HepG2 (cell line): ENCODE results near the gene DDX19B. TPM values are rescaled to one million over a fixed set of nuclear protein-coding genes. Genes with fewer than 3 reads are reported as not detected.
A peak's percentile ranks its signal among the peaks of the same experiment; 100 is the strongest.

Experiments used
- FOXK1 ChIP-seq: sonication (generic); formaldehyde crosslinking; IDR thresholded peaks from 2 replicates; pipeline ENCODE4 v1.4.0; 2020; ENCODE audit warnings: low read depth, missing genetic modification reagents, borderline replicate concordance
- GABPB1 ChIP-seq: IDR thresholded peaks from 2 replicates; pipeline ENCODE4 v1.6.1; 2016; ENCODE audit warnings: mild to moderate bottlenecking, missing genetic modification reagents, moderate library complexity, missing compliant biosample characterization
- JUNB ChIP-seq: sonication (generic); formaldehyde crosslinking; IDR thresholded peaks from 2 replicates; pipeline ENCODE4 v1.8.0; 2022; ENCODE audit warnings: missing genetic modification reagents, mild to moderate bottlenecking, borderline replicate concordance
- KLF16 ChIP-seq, 2 experiments: sonication (generic) in 1 of 2; formaldehyde crosslinking in 1 of 2; IDR thresholded peaks; 2 replicates each; pipeline versions ENCODE4 v1.6.1 to v1.8.0; 2016 to 2023; ENCODE audit warnings: missing genetic modification reagents in 2 of 2, missing compliant biosample characterization in 1 of 2
- MXD3 ChIP-seq: IDR thresholded peaks from 2 replicates; pipeline ENCODE4 v1.6.1; 2016; ENCODE audit warnings: mild to moderate bottlenecking, missing biosample characterization, missing genetic modification reagents
- NFE2L1 ChIP-seq: sonication (generic); formaldehyde crosslinking; IDR thresholded peaks from 2 replicates; pipeline ENCODE4 v1.4.0; 2020; ENCODE audit warnings: missing genetic modification reagents, mild to moderate bottlenecking, borderline replicate concordance
- NFYB ChIP-seq: sonication (generic); formaldehyde crosslinking; IDR thresholded peaks from 2 replicates; pipeline ENCODE4 v1.4.0; 2020; ENCODE audit warnings: missing genetic modification reagents
- RARG ChIP-seq: sonication (generic); formaldehyde crosslinking; IDR thresholded peaks from 2 replicates; pipeline ENCODE4 v1.4.0; 2020; ENCODE audit warnings: low read depth, mild to moderate bottlenecking, missing genetic modification reagents
- SIX1 ChIP-seq: sonication (generic); formaldehyde crosslinking; IDR thresholded peaks from 2 replicates; pipeline ENCODE4 v1.4.0; 2020; ENCODE audit warnings: missing genetic modification reagents, borderline replicate concordance
- SOX13 ChIP-seq, 3 experiments: fragments of 450-650 bp in 1 of 3; sonication (generic) in 1 of 3; formaldehyde crosslinking in 1 of 3; IDR thresholded peaks in 2 of 3; conservative IDR thresholded peaks in 1 of 3; 2 replicates each; pipeline versions ENCODE4 v1.5.0 to v1.6.1; 2016 to 2020; ENCODE audit warnings: antibody characterized with exemption in 1 of 3, mild to moderate bottlenecking in 1 of 3, missing compliant biosample characterization in 1 of 3, missing genetic modification reagents in 1 of 3, moderate library complexity in 1 of 3
- UBTF ChIP-seq: sonication (generic); formaldehyde crosslinking; IDR thresholded peaks from 2 replicates; pipeline ENCODE4 v1.4.0; 2020; ENCODE audit warnings: mild to moderate bottlenecking, missing genetic modification reagents
- ZFY ChIP-seq: sonication (generic); formaldehyde crosslinking; IDR thresholded peaks from 2 replicates; pipeline ENCODE4 v1.4.0; 2020; ENCODE audit warnings: missing genetic modification reagents
- ZGPAT ChIP-seq: IDR thresholded peaks from 2 replicates; pipeline ENCODE4 v1.6.1; 2016; ENCODE audit warnings: mild to moderate bottlenecking
- ZNF138 ChIP-seq: sonication (generic); formaldehyde crosslinking; IDR thresholded peaks from 2 replicates; pipeline ENCODE4 v1.5.0; 2020; ENCODE audit warnings: mild to moderate bottlenecking, low read depth, missing genetic modification reagents
- ZNF20 ChIP-seq: sonication (generic); formaldehyde crosslinking; IDR thresholded peaks from 2 replicates; pipeline ENCODE4 v1.4.0; 2020; ENCODE audit warnings: mild to moderate bottlenecking, moderate library complexity, missing genetic modification reagents
- ZNF704 ChIP-seq: sonication (generic); formaldehyde crosslinking; IDR thresholded peaks from 2 replicates; pipeline ENCODE4 v1.8.1; 2023; ENCODE audit warnings: mild to moderate bottlenecking, inconsistent platforms, moderate library complexity, missing genetic modification reagents, borderline replicate concordance
- ZNF746 ChIP-seq: sonication (generic); formaldehyde crosslinking; IDR thresholded peaks from 2 replicates; pipeline ENCODE4 v1.8.0; 2022; ENCODE audit warnings: mild to moderate bottlenecking, missing genetic modification reagents
- ZZZ3 ChIP-seq: sonication (generic); formaldehyde crosslinking; IDR thresholded peaks from 2 replicates; pipeline ENCODE4 v1.4.0; 2020; ENCODE audit warnings: missing genetic modification reagents, mild to moderate bottlenecking, borderline replicate concordance
- polyA plus RNA-seq, 8 experiments: library from polyadenylated mRNA; depleted of rRNA in 3 of 8; stranded (reverse) in 7 of 8; unstranded in 1 of 8; fragments of >200 nt; fragmentation: Illumina TruSeq in 4 of 8; extraction: Trizol in 4 of 8; gene quantifications; 2 replicates each; pipeline versions ENCODE4 v1.2.1 to v1.2.3, GENCODE V29; 2011 to 2016; ENCODE audit warnings: low read depth in 4 of 8, missing spikeins in 1 of 8, mixed read lengths in 1 of 8; ENCODE audit not compliant: insufficient read depth in 1 of 8
- total RNA-seq, 5 experiments: library from RNA; depleted of rRNA; stranded (reverse); fragments of >200 nt; fragmentation: Illumina TruSeq; extraction: Trizol; gene quantifications; 2 replicates each; pipeline ENCODE4 v1.2.3, GENCODE V29; 2016; ENCODE audit warnings: low read depth in 1 of 5

Gene DDX19B
- total and polyA plus RNA-seq, 2 of the 13 experiments (the other 11 are each of a cell fraction or from before 2014, with no cell fraction given): 36.2 to 40.0 TPM

GRCh38 chr16:70381604-70382342 lies 82.8 kb downstream of the DDX19B start (continued):
- TF ChIP-seq ZGPAT (CRISPR knock-in tag) (peak; percentile 66; the same call in 1 of the 2 replicates), KLF16 (CRISPR knock-in tag; IDR thresholded peaks at IDR 0.05) (0 out of 4 replicates have a peak, but pooled peaks have one; percentile 13 to 58), SOX13 (IDR thresholded peaks at IDR 0.05) (0 out of 2 replicates have a peak, but pooled peaks have one; percentile 5), SOX13 (CRISPR knock-in tag; conservative IDR thresholded peaks at IDR 0.05 in 1 of 2, IDR thresholded peaks at IDR 0.05 in 1 of 2) (no peak), ZNF20 (no peak), ZFY (CRISPR knock-in tag) (peak; percentile 89), NFYB (CRISPR knock-in tag) (no peak; the same call in 1 of the 2 replicates), ZZZ3 (no peak), ZNF704 (CRISPR knock-in tag) (peak; percentile 15; the same call in 1 of the 2 replicates), JUNB (CRISPR knock-in tag) (no peak), RARG (no peak), GABPB1 (peak; percentile 79; the same call in 1 of the 2 replicates), ZNF138 (CRISPR knock-in tag) (peak; percentile 68; the same call in 1 of the 2 replicates), FOXK1 (CRISPR knock-in tag) (0 out of 2 replicates have a peak, but pooled peaks have one; percentile 12), NFE2L1 (CRISPR knock-in tag) (peak; percentile 41; the same call in 1 of the 2 replicates), MXD3 (CRISPR knock-in tag) (peak; percentile 58; the same call in 1 of the 2 replicates), ZNF746 (CRISPR knock-in tag) (no peak), UBTF (peak; percentile 77), SIX1 (CRISPR knock-in tag) (no peak)
